Posterior vena cava (tissue), 2 donors: ENCODE results near the gene KCNMA1. TPM values are rescaled to one million over a fixed set of nuclear protein-coding genes. Genes with fewer than 3 reads are reported as not detected.

Experiments
- DNase-seq: peaks from one replicate; pipeline ENCODE4 v3.0.0-alpha.2; 2020; ENCODE audit warnings: low spot score
- intact Hi-C, 2 donors: fragments of 100-400 bp; cut with DNase I; formaldehyde crosslinking; loops; one replicate each; pipeline versions ENCODE4 v1.14.1 to v1.14.2; 2022 to 2023
- total RNA-seq, 2 donors: library from RNA; stranded (reverse); fragmentation: NEBNext Ultra II Directional; extraction: Animal tissue kit (Norgen Biotek cat#: 25700); gene quantifications; one replicate each; pipeline ENCODE4 v1.2.1, GENCODE V29; 2021
- donor health status: DM: yes; HTN: yes; CAD: no.
- donor health status: DM: yes; HTN: yes; CAD: no.

The KCNMA1 gene
- total RNA-seq, 2 donors from 2014 or later: 99.7 to 117 TPM

GRCh38 chr10:77328272-77328816, 309.3 kb downstream of the KCNMA1 start:
- no peak for DNase-seq
- intact Hi-C loops: no loop called here

GRCh38 chr10:77325233-77325537, 312.4 kb downstream of the KCNMA1 start:
- intact Hi-C loops: no loop called here
- DNase-seq: no peak

- DNase-seq: no peak
- intact Hi-C loops: no loop called here
Measured at GRCh38 chr10:77321838-77322237, 315.8 kb downstream of the KCNMA1 start.

DNA sequence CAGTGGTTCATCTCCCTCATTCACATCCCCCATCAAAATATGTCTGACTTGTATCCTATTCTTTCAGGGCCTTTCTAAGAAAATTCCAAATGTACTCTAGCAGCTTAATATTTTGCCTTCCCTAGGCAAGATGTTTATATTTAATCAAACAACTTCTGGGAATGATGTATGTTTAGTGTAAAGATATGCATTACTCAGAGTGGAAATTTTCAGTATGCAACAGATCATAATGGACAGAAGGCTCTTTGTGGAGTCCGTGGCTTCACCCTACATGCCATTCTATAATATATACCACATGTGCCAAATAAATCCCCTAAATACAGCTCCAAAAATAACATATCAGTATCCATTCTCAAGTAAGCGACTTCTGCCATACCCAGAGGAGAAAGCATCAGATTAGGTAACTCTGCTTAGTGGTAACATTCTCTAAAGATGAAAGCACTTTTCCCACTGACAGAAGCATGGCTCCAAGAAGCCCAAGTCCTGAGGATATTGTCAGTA, 316.6 kb downstream of the KCNMA1 start:
- intact Hi-C loops: no loop called here
- no peak for DNase-seq

DNA sequence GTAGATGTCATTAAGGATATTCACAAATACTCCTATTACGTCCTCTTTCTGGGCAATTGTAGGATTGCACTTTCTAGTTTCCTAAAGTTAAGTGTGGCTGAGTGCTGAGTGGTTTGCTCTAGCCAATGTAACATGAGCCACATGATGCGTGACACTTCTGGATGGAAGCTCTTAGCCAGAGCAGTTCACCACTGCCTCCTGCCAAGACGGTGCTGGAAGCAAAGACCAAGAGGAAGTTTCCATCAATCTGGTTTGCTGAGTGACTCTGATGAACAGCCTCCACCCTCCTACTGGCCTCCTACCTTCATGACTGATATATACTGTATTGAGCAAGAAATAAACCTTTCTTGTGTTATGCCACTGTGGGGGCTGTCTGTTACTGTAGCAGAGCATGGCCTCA, 318.1 kb downstream of the KCNMA1 start:
- DNase-seq: no peak
- intact Hi-C loops: no loop called here

DNA sequence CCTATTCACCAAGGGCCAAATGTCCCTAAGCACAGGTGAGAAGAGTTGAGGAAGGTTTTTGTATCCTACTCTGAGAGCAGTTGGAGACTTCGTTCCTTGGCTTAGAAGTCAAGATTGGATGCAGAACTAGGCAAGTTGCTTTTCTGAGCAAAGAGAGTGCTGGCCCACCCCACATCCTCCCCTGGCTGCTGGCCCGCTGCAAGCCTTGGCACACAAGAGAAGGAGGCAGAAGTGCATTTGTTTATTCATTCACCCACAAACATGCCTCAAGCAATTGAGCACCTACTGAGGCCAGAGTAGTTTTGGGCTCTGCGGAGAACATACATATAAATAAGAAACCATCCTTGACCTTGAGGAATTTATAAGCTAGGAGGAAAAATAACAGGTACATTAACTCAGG, 318.9 kb downstream of the KCNMA1 start:
- DNase-seq: no peak
- intact Hi-C loops: no loop called here

DNA sequence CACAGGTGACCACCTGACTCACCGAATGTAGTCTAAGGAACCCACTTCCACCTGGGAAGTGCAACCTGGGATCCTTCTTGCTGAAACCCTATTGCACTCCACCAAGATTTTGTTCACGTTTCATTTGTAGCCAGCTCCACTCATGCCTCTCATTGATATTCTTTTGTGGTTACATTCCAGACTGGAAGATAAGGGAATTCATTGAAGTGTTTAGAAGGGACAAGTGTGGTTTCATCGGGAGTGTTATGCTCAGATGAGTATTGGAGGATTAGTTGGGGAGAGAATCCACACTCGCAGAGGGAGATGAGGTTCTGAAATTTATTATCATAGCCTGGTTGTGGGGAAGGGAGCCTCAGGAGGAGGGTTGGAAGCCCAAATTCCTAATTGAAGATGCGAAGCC, 320.4 kb downstream of the KCNMA1 start:
- intact Hi-C loops: no loop called here
- DNase-seq: no peak

DNA sequence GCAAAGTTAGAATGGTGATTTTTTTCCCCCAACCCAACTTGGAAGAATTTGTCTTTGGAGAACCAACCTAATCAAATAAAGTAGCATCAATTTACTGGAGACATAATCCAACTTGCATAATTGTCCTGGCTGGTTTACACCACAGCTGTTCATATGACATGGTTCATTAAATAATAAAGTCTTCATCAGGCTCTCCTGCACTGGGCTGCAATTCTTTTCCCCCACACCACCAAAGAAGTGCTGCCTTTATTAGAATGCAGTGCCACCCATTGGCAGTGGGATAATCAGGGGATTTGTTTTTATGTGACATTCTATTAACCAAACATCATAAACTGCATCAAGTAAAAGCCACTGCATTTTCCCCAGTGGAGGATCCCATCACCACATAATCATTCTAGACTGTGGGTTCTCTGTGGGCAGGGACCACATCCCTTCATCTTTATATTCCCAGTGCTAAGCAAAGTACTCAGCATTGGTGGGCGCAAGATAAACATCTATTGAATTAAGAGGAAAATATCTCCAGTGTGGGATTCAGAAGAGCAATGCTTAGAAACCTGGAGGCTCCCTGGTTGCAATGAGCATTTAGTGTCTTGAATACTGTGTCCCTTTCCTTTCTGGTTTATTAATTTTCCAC, 322.0 kb downstream of the KCNMA1 start:
- no peak for DNase-seq
- intact Hi-C loops: no loop called here

DNA sequence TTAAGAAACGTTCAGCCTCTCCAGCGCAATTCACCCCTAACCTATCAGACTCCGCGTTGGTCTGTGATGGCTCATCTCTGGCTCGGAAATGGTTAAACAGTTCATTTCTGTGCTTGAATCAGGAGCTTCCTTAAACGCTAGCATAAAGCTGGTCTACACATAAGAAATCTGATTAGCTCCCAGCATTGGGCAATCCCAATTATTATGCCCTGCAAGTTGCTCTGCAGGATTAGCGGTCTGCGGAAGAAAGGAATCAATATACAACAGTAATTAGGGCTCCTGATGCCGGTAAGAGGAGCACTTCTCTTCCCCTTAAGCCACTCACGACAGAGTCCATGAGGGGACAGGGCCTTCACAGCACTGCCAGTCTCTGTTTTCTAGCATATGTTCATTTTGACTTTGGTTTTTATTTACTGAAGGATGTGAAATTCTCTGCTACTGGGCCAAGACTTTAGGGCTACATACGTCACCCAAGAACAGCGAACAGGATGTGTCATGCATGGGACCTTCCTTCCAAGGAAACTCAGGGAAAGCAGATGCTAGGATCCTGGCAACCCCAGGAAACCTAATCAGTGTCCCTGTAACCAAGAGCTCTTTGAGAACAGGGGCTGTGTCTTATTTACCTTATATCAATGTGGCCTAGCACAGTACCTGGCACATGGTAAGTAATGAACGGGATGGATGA, 324.4 kb downstream of the KCNMA1 start:
- intact Hi-C loops: no loop called here
- DNase-seq: no peak

DNA sequence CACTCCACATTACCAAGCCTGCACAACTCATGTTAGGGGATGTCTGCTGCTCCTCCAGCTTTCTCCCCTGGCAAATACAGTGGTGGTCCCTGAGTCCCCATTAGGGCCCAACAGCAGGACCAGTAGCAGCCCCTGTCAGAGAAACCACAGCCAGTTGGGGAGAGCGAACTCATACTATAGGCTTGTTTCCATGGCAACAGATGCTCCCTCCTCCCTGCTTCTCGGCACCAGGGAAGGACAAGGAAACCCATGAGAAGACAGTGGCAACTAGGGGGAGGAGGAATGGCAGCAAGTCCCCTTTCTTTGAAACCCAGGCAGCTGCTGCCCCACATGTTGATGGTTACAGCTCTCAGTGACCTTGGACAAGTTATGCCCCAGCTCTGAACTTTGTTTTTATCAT, 326.4 kb downstream of the KCNMA1 start:
- no peak for DNase-seq
- intact Hi-C loops: no loop called here

DNA sequence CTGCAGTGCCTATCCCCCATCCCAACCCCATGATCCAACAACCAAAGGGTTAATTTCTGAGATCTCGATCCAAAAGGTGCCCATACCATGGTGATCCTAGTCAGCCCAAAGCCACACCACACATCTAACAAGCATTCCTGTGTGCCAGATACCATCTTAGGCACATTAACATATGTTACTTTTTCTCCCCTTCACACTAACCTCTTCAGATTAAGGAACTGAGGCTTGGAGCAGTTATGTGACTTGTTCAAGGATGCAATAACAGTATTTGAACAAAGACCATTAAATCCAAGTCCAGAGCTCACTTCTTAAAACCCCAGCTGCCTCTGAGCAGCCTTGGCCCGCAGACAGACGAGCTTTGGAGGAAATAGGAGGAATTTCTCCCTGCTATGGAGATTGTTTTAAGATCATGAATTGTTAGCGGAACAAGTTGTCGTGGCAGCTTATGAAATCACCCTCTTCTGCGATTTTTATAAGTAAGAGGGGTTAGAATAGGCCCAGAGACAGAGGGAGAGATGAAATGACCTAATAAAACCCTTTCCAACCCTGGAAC, 327.2 kb downstream of the KCNMA1 start:
- intact Hi-C loops: no loop called here
- DNase-seq: no peak

- no peak for DNase-seq
- intact Hi-C loops: no loop called here
Measured at GRCh38 chr10:77309509-77309908, 328.1 kb downstream of the KCNMA1 start.

GRCh38 chr10:77309092-77309491, 328.5 kb downstream of the KCNMA1 start:
- intact Hi-C loops: no loop called here
- DNase-seq: no peak

DNA sequence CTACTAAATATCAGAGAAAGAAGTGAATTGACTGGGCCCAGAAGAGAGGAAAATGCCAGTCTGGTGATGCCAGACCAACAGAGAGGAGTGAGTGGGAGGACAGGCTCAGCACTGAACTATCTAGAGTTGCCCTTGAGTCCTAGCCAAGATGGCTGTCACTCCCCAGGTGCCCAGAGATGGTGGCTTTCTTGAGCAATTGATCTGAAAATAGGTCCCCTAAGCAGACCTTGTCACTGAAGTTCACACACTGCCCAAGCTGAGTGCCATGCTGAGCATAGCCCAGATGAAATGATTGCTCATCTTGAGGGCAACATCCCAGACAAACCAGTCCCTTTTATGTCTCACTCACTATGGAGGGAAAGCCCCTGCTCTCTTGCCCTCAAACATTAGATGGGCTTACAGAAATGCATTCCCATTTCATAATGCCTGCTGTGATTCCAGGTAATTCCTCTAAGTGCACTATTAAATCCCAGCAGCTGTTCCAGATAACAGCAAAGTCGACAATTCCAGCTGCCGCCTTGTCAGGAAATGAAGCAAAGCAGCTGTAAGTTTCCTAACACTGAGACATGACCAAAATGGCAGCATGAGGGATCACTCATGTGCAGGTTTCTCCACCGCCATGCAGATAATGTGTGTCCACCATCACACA, 329.4 kb downstream of the KCNMA1 start:
- intact Hi-C loops: no loop called here
- DNase-seq: no peak

- no peak for DNase-seq
- intact Hi-C loops: no loop called here
Measured at GRCh38 chr10:77306666-77307065, 330.9 kb downstream of the KCNMA1 start.

DNA sequence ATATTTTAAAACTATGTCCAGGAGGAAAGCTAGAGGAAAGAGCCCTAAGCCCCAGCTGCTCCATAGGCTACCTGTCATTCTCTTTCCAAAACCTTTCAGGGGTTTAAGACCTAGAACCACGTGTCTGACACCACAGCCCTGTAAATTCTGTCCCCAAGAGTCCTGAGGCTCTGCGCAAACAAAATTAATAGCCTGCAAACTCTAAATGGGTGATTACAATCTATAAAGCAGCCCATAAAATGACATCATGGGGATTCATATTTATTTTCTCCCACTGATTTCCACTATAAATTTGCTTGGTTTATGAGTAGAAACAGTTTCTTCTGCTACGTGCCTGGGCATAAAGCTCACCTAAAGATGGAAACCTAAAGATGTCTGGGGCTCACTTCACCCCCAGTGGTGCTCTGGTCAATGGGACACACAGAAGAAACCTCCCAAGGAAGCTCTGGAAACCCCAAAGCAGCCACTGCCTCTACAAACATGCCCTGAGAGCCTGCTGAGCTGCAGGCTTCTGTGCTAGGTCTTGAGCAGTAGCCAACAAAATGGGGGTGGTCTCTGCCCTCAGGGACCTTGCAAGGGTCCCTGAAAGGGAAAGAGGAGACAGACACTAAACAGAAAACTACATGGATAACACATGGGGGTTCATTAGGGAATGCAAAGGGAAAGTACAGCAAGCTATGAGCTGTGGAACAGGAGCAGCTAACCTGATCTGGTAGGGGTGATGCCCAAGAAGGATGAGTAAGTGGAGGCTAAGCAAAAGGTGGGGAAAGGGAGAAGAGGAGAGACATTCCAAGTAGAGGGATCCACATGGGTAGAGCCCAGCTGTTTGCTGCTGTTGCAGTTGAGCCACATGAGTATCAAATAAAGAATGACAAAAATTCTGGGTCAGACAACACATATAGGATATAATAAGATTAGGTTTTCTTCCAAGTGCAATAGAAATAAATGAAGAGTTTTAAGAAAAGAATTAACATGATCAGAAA, 331.7 kb downstream of the KCNMA1 start:
- no peak for DNase-seq
- intact Hi-C loops: no loop called here

DNA sequence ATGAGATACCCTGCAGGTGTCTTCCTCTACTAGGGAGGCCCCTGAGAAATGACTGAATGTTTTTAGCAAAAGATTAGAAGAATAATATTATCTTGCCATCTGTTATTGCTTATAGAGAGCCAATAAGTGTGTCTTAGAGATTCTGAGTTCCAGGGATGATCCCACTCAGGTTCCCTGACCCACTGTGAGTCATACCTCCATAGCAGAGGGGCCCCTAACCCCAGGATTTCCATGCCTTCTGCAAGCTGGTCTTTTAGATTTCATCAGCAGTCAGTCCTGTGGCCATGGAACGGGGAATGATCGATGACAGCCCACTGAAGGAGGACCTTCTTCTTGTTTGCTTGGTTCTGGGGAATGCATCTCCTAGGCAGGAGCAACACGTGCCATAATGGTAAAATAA, 333.4 kb downstream of the KCNMA1 start:
- DNase-seq: no peak
- intact Hi-C loops: no loop called here

DNA sequence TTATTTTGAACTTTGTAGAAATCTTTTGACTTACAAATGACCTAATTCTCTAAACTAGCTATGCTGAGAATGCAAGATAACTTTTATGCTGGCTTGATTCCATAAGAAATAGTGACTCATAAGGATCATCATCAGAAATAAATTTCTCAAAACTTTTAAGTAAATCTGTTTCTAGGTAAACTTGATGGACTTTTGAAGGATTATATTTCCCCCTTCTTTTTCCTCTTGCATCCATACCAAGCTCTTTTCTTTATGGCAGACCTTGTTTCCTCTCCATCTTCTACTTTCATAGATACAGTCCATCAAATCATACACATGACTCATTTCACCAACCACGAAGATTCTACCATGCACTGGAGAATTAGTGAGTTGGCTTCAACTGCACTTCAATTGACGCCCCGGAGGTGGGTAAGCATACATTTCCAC, 336.3 kb downstream of the KCNMA1 start:
- intact Hi-C loops: no loop called here
- no peak for DNase-seq

- intact Hi-C loops: no loop called here
- no peak for DNase-seq
Measured at GRCh38 chr10:77300682-77301302, 336.8 kb downstream of the KCNMA1 start.
